GM23338 (cell line): ENCODE measurements around the gene GEN1. TPM values are rescaled to one million over a fixed set of nuclear protein-coding genes. Genes with fewer than 3 reads are reported as not detected.

Experiments
- ATAC-seq: fragments of 200-7000 bp; cut with Tn5 transposase; 3 replicates; pipeline ENCODE4 v1.9.1; 2020
- DNase-seq: peaks from one replicate; pipeline ENCODE4 v3.0.0-alpha.2; 2015; ENCODE audit warnings: low spot score
- H2AFZ ChIP-seq: fragments of 200-600 bp; sonication (generic); 2 replicates; pipeline ENCODE4 v1.8.0; 2016; ENCODE audit warnings: antibody characterized with exemption, mild to moderate bottlenecking, moderate library complexity
- H3F3A ChIP-seq: fragments of 200-600 bp; sonication (generic); replicated peaks from 2 replicates; pipeline ENCODE4 v1.8.0; 2017; ENCODE audit warnings: antibody characterized with exemption, mixed run types, low read depth
- H3K27ac ChIP-seq: fragments of 200-600 bp; sonication (generic); 2 replicates; pipeline ENCODE4 v1.6.1; 2016; ENCODE audit warnings: low read depth
- H3K27me3 ChIP-seq: fragments of 200-600 bp; sonication (generic); 2 replicates; pipeline ENCODE4 v1.8.0; 2016; ENCODE audit warnings: mild to moderate bottlenecking, mixed run types, moderate library complexity; ENCODE audit not compliant: insufficient read depth
- H3K36me3 ChIP-seq: fragments of 200-600 bp; sonication (generic); 2 replicates; pipeline ENCODE4 v1.8.0; 2016; ENCODE audit warnings: mild to moderate bottlenecking; ENCODE audit not compliant: insufficient read depth
- H3K4me1 ChIP-seq: fragments of 200-600 bp; sonication (generic); 2 replicates; pipeline ENCODE4 v1.8.0; 2016; ENCODE audit warnings: mild to moderate bottlenecking, moderate library complexity; ENCODE audit not compliant: insufficient read depth
- H3K4me2 ChIP-seq: fragments of 200-600 bp; sonication (generic); 2 replicates; pipeline ENCODE4 v1.7.1; 2017; ENCODE audit warnings: mixed run types
- H3K4me3 ChIP-seq: fragments of 200-600 bp; sonication (generic); 2 replicates; pipeline ENCODE4 v1.6.1; 2016; ENCODE audit warnings: mixed run types
- H3K79me2 ChIP-seq: fragments of 200-600 bp; sonication (generic); replicated peaks from 2 replicates; pipeline ENCODE4 v1.8.0; 2017; ENCODE audit warnings: mild to moderate bottlenecking; ENCODE audit not compliant: insufficient read depth
- H3K9me2 ChIP-seq: fragments of 200-600 bp; sonication (generic); 2 replicates; pipeline ENCODE4 v1.8.0; 2017; ENCODE audit not compliant: insufficient read depth
- H4K20me1 ChIP-seq: fragments of 200-600 bp; sonication (generic); replicated peaks from 2 replicates; pipeline ENCODE4 v1.8.0; 2017; ENCODE audit warnings: mild to moderate bottlenecking; ENCODE audit not compliant: insufficient read depth
- H3K27ac Mint-ChIP-seq: 2 replicates; pipeline ENCODE4 v1.8.0; 2020; ENCODE audit warnings: inconsistent platforms, mild to moderate bottlenecking, moderate library complexity, mixed read lengths
- H3K27me3 Mint-ChIP-seq: 3 replicates; pipeline ENCODE4 v1.8.0; 2022; ENCODE audit warnings: low read depth, mild to moderate bottlenecking, moderate library complexity, mixed read lengths, inconsistent platforms; ENCODE audit not compliant: insufficient read depth, poor library complexity
- H3K36me3 Mint-ChIP-seq: 3 replicates; pipeline ENCODE4 v1.8.0; 2021; ENCODE audit warnings: low read depth, mild to moderate bottlenecking, inconsistent platforms, moderate library complexity, mixed read lengths
- H3K4me1 Mint-ChIP-seq: 3 replicates; pipeline ENCODE4 v1.8.0; 2020; ENCODE audit warnings: mild to moderate bottlenecking, inconsistent platforms, mixed read lengths
- H3K4me3 Mint-ChIP-seq: 3 replicates; pipeline ENCODE4 v1.8.0; 2021; ENCODE audit warnings: moderate library complexity, mild to moderate bottlenecking, inconsistent platforms, mixed read lengths
- H3K9me3 Mint-ChIP-seq: 3 replicates; pipeline ENCODE4 v1.8.0; 2020; ENCODE audit warnings: moderate library complexity, mild to moderate bottlenecking, inconsistent platforms, mixed read lengths
- CREB1 ChIP-seq: fragments of 250-450 bp; sonication (Bioruptor Pico); IDR thresholded peaks from 2 replicates; pipeline ENCODE4 v1.5.0; 2020; ENCODE audit warnings: low read depth, mild to moderate bottlenecking, moderate library complexity
- EZH2 ChIP-seq: fragments of 200-600 bp; sonication (generic); IDR thresholded peaks from one replicate; pipeline ENCODE4 v1.8.0; 2017; ENCODE audit warnings: antibody characterized with exemption, mild to moderate bottlenecking, low read depth; ENCODE audit not compliant: unreplicated experiment
- EZH2phosphoT487 ChIP-seq: fragments of 200-600 bp; sonication (generic); IDR thresholded peaks from one replicate; pipeline ENCODE4 v1.8.1; 2018; ENCODE audit warnings: antibody characterized with exemption; ENCODE audit not compliant: unreplicated experiment
- JUNB ChIP-seq: IDR thresholded peaks from one replicate; pipeline ENCODE4 v1.6.1; 2016; ENCODE audit warnings: antibody characterized with exemption; ENCODE audit not compliant: unreplicated experiment
- NANOG ChIP-seq: IDR thresholded peaks from 2 replicates; pipeline ENCODE4 v1.6.1; 2016; ENCODE audit warnings: antibody characterized with exemption, borderline replicate concordance
- POLR2AphosphoS5 ChIP-seq: IDR thresholded peaks from 2 replicates; pipeline ENCODE4 v1.6.1; 2016; ENCODE audit warnings: antibody characterized with exemption, low read depth
- REST ChIP-seq: IDR thresholded peaks from one replicate; pipeline ENCODE4 v1.6.1; 2018; ENCODE audit warnings: antibody characterized with exemption; ENCODE audit not compliant: unreplicated experiment
- STAT1 ChIP-seq: IDR thresholded peaks from one replicate; pipeline ENCODE4 v1.6.1; 2016; ENCODE audit warnings: antibody characterized with exemption; ENCODE audit not compliant: unreplicated experiment
- ZNF114 ChIP-seq: fragments of 250-450 bp; sonication (Bioruptor Pico); IDR thresholded peaks from 2 replicates; pipeline ENCODE4 v1.5.0; 2020; ENCODE audit warnings: mild to moderate bottlenecking, moderate library complexity
- ZNF331 ChIP-seq: fragments of 250-450 bp; sonication (Bioruptor Pico); IDR thresholded peaks from 2 replicates; pipeline ENCODE4 v1.5.0; 2020; ENCODE audit warnings: low read depth, mild to moderate bottlenecking, moderate library complexity
- polyA plus RNA-seq: library from polyadenylated mRNA; unstranded; fragments of >200 nt; fragmentation: Nextera tagmentation; extraction: Ambion mirVana; gene quantifications from 2 replicates; pipeline ENCODE4 v1.2.1, GENCODE V29; 2016
- total RNA-seq: library from RNA; depleted of rRNA; stranded (reverse); fragments of >200 nt; shearing (Covaris generic); gene quantifications from 2 replicates; pipeline ENCODE4 v1.2.3, GENCODE V29; 2014
- TF ChIP-seq, protein P1 (sequence below): IDR thresholded peaks from 2 replicates; pipeline ENCODE4 v1.6.1; 2016; ENCODE audit warnings: antibody characterized with exemption
- TF ChIP-seq, protein P2 (sequence below), 2 experiments: fragments of 200-600 bp in 1 of 2; sonication (generic) in 1 of 2; conservative IDR thresholded peaks; 2 replicates each; pipeline versions ENCODE4 v1.5.1 to v1.6.1; 2016 to 2017; ENCODE audit warnings: antibody characterized with exemption in 2 of 2, low read depth in 2 of 2, mild to moderate bottlenecking in 2 of 2, moderate library complexity in 1 of 2

The GEN1 gene
- total and polyA plus RNA-seq, 2 experiments from 2014 or later = 14.2 to 43.3 TPM

- no peak for ATAC-seq
- H3F3A ChIP-seq = no peaks in the 10 kb centered on the region
- TF ChIP-seq ZNF331 = no peak
- no peak for TF ChIP-seq NANOG
- TF ChIP-seq, protein P1, sequence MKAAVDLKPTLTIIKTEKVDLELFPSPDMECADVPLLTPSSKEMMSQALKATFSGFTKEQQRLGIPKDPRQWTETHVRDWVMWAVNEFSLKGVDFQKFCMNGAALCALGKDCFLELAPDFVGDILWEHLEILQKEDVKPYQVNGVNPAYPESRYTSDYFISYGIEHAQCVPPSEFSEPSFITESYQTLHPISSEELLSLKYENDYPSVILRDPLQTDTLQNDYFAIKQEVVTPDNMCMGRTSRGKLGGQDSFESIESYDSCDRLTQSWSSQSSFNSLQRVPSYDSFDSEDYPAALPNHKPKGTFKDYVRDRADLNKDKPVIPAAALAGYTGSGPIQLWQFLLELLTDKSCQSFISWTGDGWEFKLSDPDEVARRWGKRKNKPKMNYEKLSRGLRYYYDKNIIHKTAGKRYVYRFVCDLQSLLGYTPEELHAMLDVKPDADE = no peak
- no peak for TF ChIP-seq JUNB
- no peak for TF ChIP-seq ZNF114 (CRISPR knock-in tag)
- TF ChIP-seq EZH2 = no peak
Observed at GRCh38 chr2:17792515-17792914, 38.6 kb downstream of the GEN1 start.

DNA sequence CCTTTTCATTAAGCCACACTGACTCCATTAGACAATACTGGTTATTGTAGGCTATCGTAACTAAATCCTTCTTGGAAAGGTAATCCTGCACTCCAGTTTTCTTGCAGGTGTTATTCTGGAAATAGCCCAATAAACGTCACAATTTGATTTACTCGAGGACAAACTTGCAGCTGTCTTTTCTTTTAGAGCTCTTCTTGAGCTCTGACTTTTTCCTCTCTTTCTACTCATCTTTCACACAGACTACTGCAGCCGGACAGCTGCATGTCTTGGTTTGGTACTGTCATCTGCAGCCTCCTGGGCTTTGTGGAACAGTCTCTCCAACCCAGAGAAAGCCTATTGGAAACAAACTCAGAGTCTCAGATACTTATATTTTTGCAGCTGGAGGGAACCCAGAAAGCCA is 39.4 kb downstream of the GEN1 start:
- no peak overlapping the region for H3K4me2 ChIP-seq
- no peaks in the 10 kb centered on the region for H3K9me3 Mint-ChIP-seq
- TF ChIP-seq, protein P2, sequence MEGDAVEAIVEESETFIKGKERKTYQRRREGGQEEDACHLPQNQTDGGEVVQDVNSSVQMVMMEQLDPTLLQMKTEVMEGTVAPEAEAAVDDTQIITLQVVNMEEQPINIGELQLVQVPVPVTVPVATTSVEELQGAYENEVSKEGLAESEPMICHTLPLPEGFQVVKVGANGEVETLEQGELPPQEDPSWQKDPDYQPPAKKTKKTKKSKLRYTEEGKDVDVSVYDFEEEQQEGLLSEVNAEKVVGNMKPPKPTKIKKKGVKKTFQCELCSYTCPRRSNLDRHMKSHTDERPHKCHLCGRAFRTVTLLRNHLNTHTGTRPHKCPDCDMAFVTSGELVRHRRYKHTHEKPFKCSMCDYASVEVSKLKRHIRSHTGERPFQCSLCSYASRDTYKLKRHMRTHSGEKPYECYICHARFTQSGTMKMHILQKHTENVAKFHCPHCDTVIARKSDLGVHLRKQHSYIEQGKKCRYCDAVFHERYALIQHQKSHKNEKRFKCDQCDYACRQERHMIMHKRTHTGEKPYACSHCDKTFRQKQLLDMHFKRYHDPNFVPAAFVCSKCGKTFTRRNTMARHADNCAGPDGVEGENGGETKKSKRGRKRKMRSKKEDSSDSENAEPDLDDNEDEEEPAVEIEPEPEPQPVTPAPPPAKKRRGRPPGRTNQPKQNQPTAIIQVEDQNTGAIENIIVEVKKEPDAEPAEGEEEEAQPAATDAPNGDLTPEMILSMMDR (conservative IDR thresholded peaks at IDR 0.05; ENCODE audit: low read depth in 2 of 2) = no peak
- no peak for TF ChIP-seq EZH2
- TF ChIP-seq POLR2AphosphoS5 = no peak
- no peak for TF ChIP-seq REST
- TF ChIP-seq ZNF331 = no peak
- TF ChIP-seq NANOG = no peak
- TF ChIP-seq ZNF114 (CRISPR knock-in tag) = no peak
- no peak for TF ChIP-seq JUNB
- TF ChIP-seq CREB1 (CRISPR knock-in tag) = no peak
- TF ChIP-seq, protein P1 = no peak
- no peak for TF ChIP-seq STAT1
- TF ChIP-seq EZH2phosphoT487 = no peak

More at GRCh38 chr2:17792515-17792914, 38.6 kb downstream of the GEN1 start:
- no peaks in the 10 kb centered on the region for H3K79me2 ChIP-seq
- Mint-ChIP-seq H3K9me3 (no peaks in the 10 kb centered on the region), H3K4me3 (no peak overlapping the region), H3K27me3 (peaks cover 2% of the 10 kb centered on the region), H3K27ac (no peak overlapping the region), H3K36me3 (no peaks in the 10 kb centered on the region), H3K4me1 (no peaks in the 10 kb centered on the region; the same call in 2 of the 3 replicates)
- H3K27ac ChIP-seq = no peak overlapping the region
- no peak overlapping the region for H3K4me2 ChIP-seq
- no peaks in the 10 kb centered on the region for H3K9me2 ChIP-seq
- no peak overlapping the region for H3K4me3 ChIP-seq
- no peaks in the 10 kb centered on the region for H3K36me3 ChIP-seq
- no peaks in the 10 kb centered on the region for H3K27me3 ChIP-seq
- no peaks in the 10 kb centered on the region for H3K4me1 ChIP-seq
- H2AFZ ChIP-seq = no peak overlapping the region
- H4K20me1 ChIP-seq = no peaks in the 10 kb centered on the region
- no peak for DNase-seq

More for the DNA sequence above, 39.4 kb downstream of the GEN1 start:
- no peaks in the 10 kb centered on the region for H3K9me2 ChIP-seq
- peaks cover 2% of the 10 kb centered on the region for H3K27me3 Mint-ChIP-seq
- ATAC-seq (no peak), DNase-seq (no peak)
- H3F3A ChIP-seq = no peaks in the 10 kb centered on the region
- no peaks in the 10 kb centered on the region for H4K20me1 ChIP-seq
- no peaks in the 10 kb centered on the region for H3K79me2 ChIP-seq
- H3K27ac Mint-ChIP-seq = no peak overlapping the region
- no peaks in the 10 kb centered on the region for H3K36me3 ChIP-seq
- H3K4me1 Mint-ChIP-seq = no peaks in the 10 kb centered on the region; the same call in 2 of the 3 replicates
- no peaks in the 10 kb centered on the region for H3K4me1 ChIP-seq
- no peak overlapping the region for H3K4me3 ChIP-seq
- H3K4me3 Mint-ChIP-seq = no peak overlapping the region
- H3K36me3 Mint-ChIP-seq = no peaks in the 10 kb centered on the region
- H2AFZ ChIP-seq = 0 out of 2 replicates have a peak overlapping the region, but pooled peaks have one; percentile 84
- H3K27ac ChIP-seq = no peak overlapping the region
- H3K27me3 ChIP-seq = no peaks in the 10 kb centered on the region
